GM12891 (cell line): Measurements from ENCODE around the gene CHST4.

Experiments used
- PAX5 ChIP-seq: IDR thresholded peaks from 2 replicates; pipeline ENCODE4 v1.6.1; 2011; ENCODE audit warnings: low read length, moderate library complexity, mild to moderate bottlenecking; ENCODE audit not compliant: insufficient read depth, severe bottlenecking
- POLR2A ChIP-seq: IDR thresholded peaks from 2 replicates; pipeline ENCODE4 v1.6.1; 2011; ENCODE audit warnings: low read depth, low read length, control low read depth
- POLR2AphosphoS5 ChIP-seq: IDR thresholded peaks from 2 replicates; pipeline ENCODE4 v1.6.1; 2011; ENCODE audit warnings: low read depth, low read length, control low read depth
- POU2F2 ChIP-seq: IDR thresholded peaks from 2 replicates; pipeline ENCODE4 v1.6.1; 2011; ENCODE audit warnings: low read depth, mild to moderate bottlenecking, control low read depth, low read length, moderate library complexity
- SPI1 ChIP-seq: IDR thresholded peaks from 2 replicates; pipeline ENCODE4 v1.6.1; 2011; ENCODE audit warnings: low read depth, low read length, control low read depth
- TAF1 ChIP-seq: IDR thresholded peaks from 2 replicates; pipeline ENCODE4 v1.6.1; 2011; ENCODE audit warnings: low read depth, low read length, control low read depth

DNA sequence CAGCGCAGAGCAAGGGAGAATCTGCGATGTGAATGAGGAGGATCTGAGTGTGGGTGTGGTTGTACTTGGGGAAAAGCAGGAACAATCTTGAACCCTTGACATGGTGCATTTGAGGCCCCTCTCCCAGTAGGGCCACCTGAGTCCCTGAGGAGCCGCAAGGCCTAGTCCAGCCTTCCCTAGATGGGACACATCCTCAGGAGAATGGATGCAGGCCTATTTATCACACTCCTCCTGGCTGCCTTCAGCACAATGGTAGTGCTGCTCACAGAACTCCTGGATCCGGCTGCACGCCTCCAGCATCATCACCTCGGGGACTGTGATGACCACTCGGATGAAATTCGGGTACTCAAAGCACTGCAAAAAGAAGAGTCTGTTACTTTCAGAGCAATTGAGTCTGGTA, 41.7 kb downstream of the CHST4 start:
- TF ChIP-seq POLR2A (no peak), TAF1 (no peak), POLR2AphosphoS5 (no peak), PAX5 (no peak), SPI1 (no peak), POU2F2 (no peak)
